Tibial nerve (tissue), 4 donors: ENCODE measurements around the gene SEZ6.

Source experiments
- EP300 ChIP-seq, 2 donors: sonication (generic); formaldehyde crosslinking; IDR thresholded peaks; one replicate each; pipeline ENCODE4 v1.6.1; 2017; ENCODE audit warnings: antibody characterized with exemption in 2 of 2, mild to moderate bottlenecking in 1 of 2
- TF ChIP-seq, protein P1 (sequence below), 5 experiments: fragments of 200-600 bp in 3 of 5; fragments of 450-650 bp in 2 of 5; sonication (generic) in 3 of 5; IDR thresholded peaks; one replicate each; pipeline ENCODE4 v1.5.1; 2016 to 2019; ENCODE audit warnings: antibody characterized with exemption in 5 of 5, mild to moderate bottlenecking in 3 of 5, moderate library complexity in 2 of 5

- TF ChIP-seq, protein P1, sequence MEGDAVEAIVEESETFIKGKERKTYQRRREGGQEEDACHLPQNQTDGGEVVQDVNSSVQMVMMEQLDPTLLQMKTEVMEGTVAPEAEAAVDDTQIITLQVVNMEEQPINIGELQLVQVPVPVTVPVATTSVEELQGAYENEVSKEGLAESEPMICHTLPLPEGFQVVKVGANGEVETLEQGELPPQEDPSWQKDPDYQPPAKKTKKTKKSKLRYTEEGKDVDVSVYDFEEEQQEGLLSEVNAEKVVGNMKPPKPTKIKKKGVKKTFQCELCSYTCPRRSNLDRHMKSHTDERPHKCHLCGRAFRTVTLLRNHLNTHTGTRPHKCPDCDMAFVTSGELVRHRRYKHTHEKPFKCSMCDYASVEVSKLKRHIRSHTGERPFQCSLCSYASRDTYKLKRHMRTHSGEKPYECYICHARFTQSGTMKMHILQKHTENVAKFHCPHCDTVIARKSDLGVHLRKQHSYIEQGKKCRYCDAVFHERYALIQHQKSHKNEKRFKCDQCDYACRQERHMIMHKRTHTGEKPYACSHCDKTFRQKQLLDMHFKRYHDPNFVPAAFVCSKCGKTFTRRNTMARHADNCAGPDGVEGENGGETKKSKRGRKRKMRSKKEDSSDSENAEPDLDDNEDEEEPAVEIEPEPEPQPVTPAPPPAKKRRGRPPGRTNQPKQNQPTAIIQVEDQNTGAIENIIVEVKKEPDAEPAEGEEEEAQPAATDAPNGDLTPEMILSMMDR (IDR thresholded peaks at IDR 0.05) = no peak
- TF ChIP-seq EP300 (IDR thresholded peaks at IDR 0.05) = no peak
Observed at GRCh38 chr17:28977659-28978355, 28.0 kb downstream of the SEZ6 start.
